CD4-positive, CD25-positive, alpha-beta regulatory T cell (primary cell): ENCODE results near the gene PIK3CA. TPM values are rescaled to one million over a fixed set of nuclear protein-coding genes. Genes with fewer than 3 reads are reported as not detected.
"Not testable (repeated sequence)": the region's sequence is repeated elsewhere in the genome, so short reads cannot be mapped to it uniquely, and the experiment has no call there.

Experiments used
- ATAC-seq, 2 donors: fragments of 150-1000 bp; cut with Tn5 transposase; one replicate each; pipeline ENCODE4 v1.10.0; 2021; ENCODE audit warnings: low read depth in 2 of 2, moderate number of reproducible peaks in 2 of 2, moderate library complexity in 1 of 2
- DNase-seq, 3 donors: peaks; one replicate each; pipeline versions ENCODE4 v3.0.0 to v3.0.0-alpha.2; 2012 to 2022; ENCODE audit warnings: mixed read lengths in 1 of 3
- H3K27ac ChIP-seq: one replicate; pipeline ENCODE4 v1.7.0; 2013; ENCODE audit warnings: mild to moderate bottlenecking, low read length; ENCODE audit not compliant: insufficient read depth, poor library complexity, severe bottlenecking
- H3K27me3 ChIP-seq: one replicate; pipeline ENCODE4 v1.7.0; 2013; ENCODE audit warnings: low read length; ENCODE audit not compliant: control insufficient read depth, insufficient read depth
- H3K36me3 ChIP-seq: one replicate; pipeline ENCODE4 v1.7.0; 2013; ENCODE audit warnings: mild to moderate bottlenecking, low read length, moderate library complexity; ENCODE audit not compliant: control insufficient read depth, insufficient read depth
- H3K4me1 ChIP-seq: 2 replicates; pipeline ENCODE4 v1.7.0; 2013; ENCODE audit warnings: mild to moderate bottlenecking, low read length; ENCODE audit not compliant: insufficient read depth, control insufficient read depth, poor library complexity, severe bottlenecking
- H3K4me3 ChIP-seq: one replicate; pipeline ENCODE4 v1.7.0; 2013; ENCODE audit warnings: low read depth, mild to moderate bottlenecking, low read length, moderate library complexity
- H3K9me3 ChIP-seq, 2 experiments: 1 replicate in 1 of 2; 2 replicates in 1 of 2; pipeline ENCODE4 v1.7.0; 2013; ENCODE audit warnings: low read length in 2 of 2, mild to moderate bottlenecking in 1 of 2, moderate library complexity in 1 of 2; ENCODE audit not compliant: control insufficient read depth in 2 of 2
- H3K27ac Mint-ChIP-seq, 3 donors: one replicate each; pipeline ENCODE4 v1.8.0; 2020 to 2022; ENCODE audit warnings: mild to moderate bottlenecking in 3 of 3, mixed read lengths in 3 of 3, moderate library complexity in 2 of 3
- H3K27me3 Mint-ChIP-seq: one replicate; pipeline ENCODE4 v1.8.0; 2022; ENCODE audit warnings: mild to moderate bottlenecking, mixed read lengths
- H3K36me3 Mint-ChIP-seq: one replicate; pipeline ENCODE4 v1.8.0; 2020; ENCODE audit warnings: mixed read lengths
- H3K4me1 Mint-ChIP-seq, 4 donors: one replicate each; pipeline ENCODE4 v1.8.0; 2020 to 2022; ENCODE audit warnings: mixed read lengths in 4 of 4, mild to moderate bottlenecking in 1 of 4
- H3K4me3 Mint-ChIP-seq, 4 donors: one replicate each; pipeline ENCODE4 v1.8.0; 2020 to 2022; ENCODE audit warnings: mild to moderate bottlenecking in 4 of 4, mixed read lengths in 4 of 4, moderate library complexity in 3 of 4
- H3K9me3 Mint-ChIP-seq, 7 donors: one replicate each; pipeline ENCODE4 v1.8.0; 2020 to 2022; ENCODE audit warnings: mixed read lengths in 7 of 7, mild to moderate bottlenecking in 3 of 7, moderate library complexity in 2 of 7
- polyA plus RNA-seq, 4 donors: library from polyadenylated mRNA; unstranded; fragments of 300-500 nt; fragmentation: Illumina TruSeq; gene quantifications; one replicate each; pipeline ENCODE4 v1.2.3, GENCODE V29; 2021
- total RNA-seq: library from RNA; stranded (reverse); gene quantifications from one replicate; pipeline ENCODE4 v1.2.3, GENCODE V29; 2022

The PIK3CA gene
- total and polyA plus RNA-seq, 5 donors from 2014 or later: 15.8 to 38.0 (median 19.6) TPM

GRCh38 chr3:179196700-179197099, 48.5 kb downstream of the PIK3CA start:
- H3K9me3 ChIP-seq: no peaks in the 10 kb centered on the region
- peak overlapping the region; percentile 60 for H3K4me3 ChIP-seq
- H3K27ac Mint-ChIP-seq: peak overlapping the region; percentile 49 to 86 (median 58)
- no peaks in the 10 kb centered on the region for H3K27me3 ChIP-seq
- peaks cover 21% of the 10 kb centered on the region for H3K36me3 ChIP-seq
- no peak for DNase-seq
- no peak overlapping the region for H3K27ac ChIP-seq
- no peak for ATAC-seq
- peaks cover 14% of the 10 kb centered on the region for H3K36me3 Mint-ChIP-seq
- H3K4me3 Mint-ChIP-seq: peak overlapping the region in 2 of 4 donors; percentile 15 to 67
- peaks cover 26% of the 10 kb centered on the region for H3K4me1 ChIP-seq
- H3K27me3 Mint-ChIP-seq: no peaks in the 10 kb centered on the region
- H3K4me1 Mint-ChIP-seq: peaks cover 47 to 67% (median 54%) of the 10 kb centered on the region in 4 donors
- H3K9me3 Mint-ChIP-seq: no peaks in the 10 kb centered on the region

GRCh38 chr3:179200790-179201189, 52.6 kb downstream of the PIK3CA start:
- H3K36me3 ChIP-seq: peaks cover 51% of the 10 kb centered on the region
- H3K4me1 Mint-ChIP-seq: peaks cover 27 to 30% (median 29%) of the 10 kb centered on the region in 4 donors
- no peaks in the 10 kb centered on the region for H3K9me3 Mint-ChIP-seq
- peaks cover 12% of the 10 kb centered on the region for H3K4me1 ChIP-seq
- H3K27ac ChIP-seq: no peak overlapping the region
- no peak overlapping the region for H3K4me3 Mint-ChIP-seq
- H3K27me3 Mint-ChIP-seq: no peaks in the 10 kb centered on the region
- ATAC-seq: no peak
- H3K9me3 ChIP-seq: no peaks in the 10 kb centered on the region
- H3K36me3 Mint-ChIP-seq: peaks cover 23% of the 10 kb centered on the region
- H3K4me3 ChIP-seq: no peak overlapping the region
- H3K27me3 ChIP-seq: no peaks in the 10 kb centered on the region
- peak overlapping the region in 1 of 3 donors; percentile 87 for H3K27ac Mint-ChIP-seq
- no peak for DNase-seq

DNA sequence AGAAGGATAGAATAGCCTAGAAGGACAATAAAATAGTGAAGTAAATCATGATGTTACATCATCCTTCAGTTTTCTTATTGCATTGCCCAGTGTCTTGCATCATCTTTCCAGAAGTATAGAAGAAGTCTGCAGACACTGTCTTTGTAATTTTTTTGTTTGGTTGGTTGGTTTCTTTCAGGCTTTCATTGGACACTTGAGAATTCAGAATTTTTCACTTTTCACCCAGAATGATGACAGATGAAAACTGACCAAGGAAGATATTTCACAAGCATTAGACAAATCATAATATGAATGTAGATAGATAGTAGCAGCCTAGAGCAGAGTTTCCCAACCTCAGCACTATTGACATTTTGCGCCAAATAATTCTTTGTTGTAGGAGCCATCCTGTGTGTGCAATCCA, 67.4 kb downstream of the PIK3CA start:
- H3K36me3 Mint-ChIP-seq: peaks cover 18% of the 10 kb centered on the region
- ATAC-seq: not testable (repeated sequence)

GRCh38 chr3:179218213-179218612, 70.1 kb downstream of the PIK3CA start:
- H3K36me3 Mint-ChIP-seq: peaks cover 29% of the 10 kb centered on the region

More for the DNA sequence above, 67.4 kb downstream of the PIK3CA start:
- H3K4me3 Mint-ChIP-seq, H3K27me3 ChIP-seq, H3K4me3 ChIP-seq, H3K9me3 Mint-ChIP-seq, H3K4me1 Mint-ChIP-seq, H3K9me3 ChIP-seq, H3K27me3 Mint-ChIP-seq, DNase-seq, H3K27ac Mint-ChIP-seq, H3K27ac ChIP-seq, H3K4me1 ChIP-seq: not testable (repeated sequence)
- H3K36me3 ChIP-seq: peaks cover 33% of the 10 kb centered on the region

DNA sequence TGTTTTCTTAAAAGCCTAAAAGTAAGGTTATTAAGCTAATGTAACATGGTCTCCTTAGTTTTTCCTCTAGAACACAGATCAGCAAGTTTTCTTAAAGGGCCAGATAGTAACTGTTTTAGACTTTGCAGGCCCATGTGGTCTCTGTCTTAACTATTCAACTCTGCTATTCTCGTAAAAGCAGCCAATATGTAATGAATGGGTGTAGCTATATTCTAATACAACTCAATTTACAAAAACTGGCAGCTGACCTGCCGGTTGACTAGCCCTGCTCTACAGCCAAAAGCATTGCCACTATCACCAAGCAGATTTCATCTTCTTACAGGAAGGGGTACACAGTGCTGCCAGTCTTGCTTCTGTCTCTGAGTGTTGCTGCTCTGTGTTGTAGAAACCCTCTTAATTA, 75.4 kb downstream of the PIK3CA start:
- DNase-seq (no peak), ATAC-seq (no peak)
- Mint-ChIP-seq H3K4me1 (peaks cover 0 to 6% (median 5%) of the 10 kb centered on the region in 4 donors), H3K27me3 (no peaks in the 10 kb centered on the region), H3K9me3 (no peaks in the 10 kb centered on the region), H3K36me3 (peaks cover 28% of the 10 kb centered on the region), H3K4me3 (no peak overlapping the region), H3K27ac (peak overlapping the region in 1 of 3 donors; percentile 62)
- Histone ChIP-seq H3K27me3 (no peaks in the 10 kb centered on the region), H3K4me3 (no peak overlapping the region), H3K9me3 (no peaks in the 10 kb centered on the region), H3K36me3 (peaks cover 60% of the 10 kb centered on the region), H3K27ac (no peak overlapping the region), H3K4me1 (no peaks in the 10 kb centered on the region)

More at GRCh38 chr3:179218213-179218612, 70.1 kb downstream of the PIK3CA start:
- H3K27ac Mint-ChIP-seq, ATAC-seq, H3K27ac ChIP-seq, H3K9me3 ChIP-seq, H3K4me3 Mint-ChIP-seq, H3K27me3 Mint-ChIP-seq, H3K4me1 Mint-ChIP-seq, H3K9me3 Mint-ChIP-seq, DNase-seq, H3K27me3 ChIP-seq, H3K4me3 ChIP-seq, H3K4me1 ChIP-seq: not testable (repeated sequence)
- H3K36me3 ChIP-seq: peaks cover 37% of the 10 kb centered on the region

- peaks cover 61% of the 10 kb centered on the region for H3K36me3 ChIP-seq
- no peaks in the 10 kb centered on the region for H3K27me3 ChIP-seq
- DNase-seq (no peak), ATAC-seq (no peak)
- no peaks in the 10 kb centered on the region for H3K9me3 ChIP-seq
- H3K4me3 ChIP-seq: no peak overlapping the region
- Mint-ChIP-seq H3K9me3 (no peaks in the 10 kb centered on the region), H3K27me3 (no peaks in the 10 kb centered on the region), H3K4me1 (peaks cover 0 to 6% (median 5%) of the 10 kb centered on the region in 4 donors), H3K27ac (peak overlapping the region in 1 of 3 donors; percentile 58), H3K36me3 (peaks cover 24% of the 10 kb centered on the region), H3K4me3 (no peak overlapping the region)
- no peak overlapping the region for H3K27ac ChIP-seq
- H3K4me1 ChIP-seq: no peaks in the 10 kb centered on the region
These were observed 76.4 kb downstream of the PIK3CA start for GRCh38 chr3:179224584-179224983.

- Mint-ChIP-seq H3K27ac (peak overlapping the region in 1 of 3 donors; percentile 16), H3K4me3 (no peak overlapping the region), H3K9me3 (no peaks in the 10 kb centered on the region), H3K36me3 (peaks cover 39% of the 10 kb centered on the region), H3K27me3 (no peaks in the 10 kb centered on the region), H3K4me1 (peaks cover 0 to 12% (median under 1%) of the 10 kb centered on the region in 4 donors)
- no peak for ATAC-seq
- H3K27ac ChIP-seq: no peak overlapping the region
- no peaks in the 10 kb centered on the region for H3K4me1 ChIP-seq
- H3K27me3 ChIP-seq: no peaks in the 10 kb centered on the region
- peaks cover 67% of the 10 kb centered on the region for H3K36me3 ChIP-seq
- DNase-seq: no peak
- H3K4me3 ChIP-seq: no peak overlapping the region
- H3K9me3 ChIP-seq: no peaks in the 10 kb centered on the region
These were observed 79.2 kb downstream of the PIK3CA start for GRCh38 chr3:179227349-179227748.

DNA sequence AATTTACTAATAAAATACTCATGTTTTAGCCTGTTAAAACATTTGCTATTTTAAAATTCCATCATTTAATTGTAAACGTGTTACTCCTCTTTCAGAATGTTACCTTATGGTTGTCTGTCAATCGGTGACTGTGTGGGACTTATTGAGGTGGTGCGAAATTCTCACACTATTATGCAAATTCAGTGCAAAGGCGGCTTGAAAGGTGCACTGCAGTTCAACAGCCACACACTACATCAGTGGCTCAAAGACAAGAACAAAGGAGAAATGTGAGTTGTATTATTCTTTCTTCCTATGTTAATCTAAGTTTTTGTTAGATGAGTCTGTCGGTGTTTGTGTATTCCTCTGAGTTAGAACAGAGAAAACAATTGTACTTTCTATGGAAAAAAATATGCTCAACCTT, 81.0 kb downstream of the PIK3CA start:
- Mint-ChIP-seq H3K27ac (no peak overlapping the region), H3K4me1 (peaks cover 0 to 12% (median 0%) of the 10 kb centered on the region in 4 donors), H3K9me3 (no peaks in the 10 kb centered on the region), H3K36me3 (peaks cover 38% of the 10 kb centered on the region), H3K27me3 (no peaks in the 10 kb centered on the region), H3K4me3 (no peak overlapping the region)
- DNase-seq: no peak
- no peaks in the 10 kb centered on the region for H3K27me3 ChIP-seq
- H3K36me3 ChIP-seq: peaks cover 64% of the 10 kb centered on the region
- no peaks in the 10 kb centered on the region for H3K4me1 ChIP-seq
- H3K9me3 ChIP-seq: no peaks in the 10 kb centered on the region
- no peak overlapping the region for H3K4me3 ChIP-seq
- ATAC-seq: no peak
- no peak overlapping the region for H3K27ac ChIP-seq
